CD4-positive, alpha-beta T cell treated with Interleukin-4 for 4 hours (primary cell): ENCODE measurements around the gene ZNF862.

Source experiments
- DNase-seq: peaks from one replicate; pipeline ENCODE4 v3.0.0-alpha.2; 2020

The ZNF862 gene

DNA sequence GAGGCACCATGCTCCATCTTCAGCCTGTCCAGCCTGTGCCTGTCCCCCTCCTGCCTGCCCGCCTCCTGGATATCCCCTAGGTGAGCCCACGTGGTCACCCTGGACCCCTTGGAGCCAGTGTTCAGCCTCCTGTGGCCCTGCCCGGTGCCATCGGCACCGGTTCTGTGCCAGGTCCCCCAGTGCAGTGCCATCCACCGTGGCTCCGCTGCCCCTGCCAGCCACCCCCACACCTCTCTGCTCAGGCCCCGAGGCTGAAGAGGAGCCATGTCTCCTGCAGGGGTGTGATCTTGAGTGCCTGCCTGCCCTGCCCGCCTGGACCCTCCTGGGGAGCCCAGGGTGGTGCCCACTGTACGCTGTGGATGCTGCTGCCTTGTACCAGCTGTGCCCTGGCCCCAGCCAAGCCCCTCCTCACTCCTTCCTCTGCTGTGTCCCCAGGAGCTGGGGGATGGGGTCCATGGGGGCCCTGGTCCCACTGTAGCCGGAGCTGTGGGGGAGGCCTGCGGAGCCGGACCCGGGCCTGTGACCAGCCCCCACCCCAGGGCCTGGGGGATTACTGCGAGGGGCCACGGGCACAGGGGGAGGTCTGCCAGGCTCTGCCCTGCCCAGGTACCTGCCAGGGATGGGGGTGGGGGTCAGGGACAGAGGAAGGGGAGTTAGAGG is 26.2 kb upstream of the ZNF862 start:
- DNase-seq = no peak

- no peak for DNase-seq
These were observed 24.7 kb upstream of the ZNF862 start for GRCh38 chr7:149813254-149814035.

DNA sequence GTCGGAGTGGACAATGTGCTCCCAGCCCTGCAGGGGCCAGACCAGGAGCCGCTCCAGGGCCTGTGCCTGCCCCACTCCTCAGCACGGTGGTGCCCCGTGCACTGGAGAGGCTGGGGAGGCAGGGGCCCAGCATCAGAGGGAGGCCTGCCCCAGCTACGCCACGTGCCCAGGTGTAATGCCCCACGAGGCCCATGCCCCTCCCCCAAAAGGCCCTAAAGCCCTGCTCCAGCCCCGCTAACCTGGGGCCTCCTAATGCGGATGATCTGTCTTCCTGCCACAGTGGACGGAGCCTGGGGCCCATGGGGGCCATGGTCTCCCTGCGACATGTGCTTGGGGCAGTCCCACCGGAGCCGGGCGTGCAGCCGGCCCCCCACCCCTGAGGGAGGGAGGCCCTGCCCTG is 23.7 kb upstream of the ZNF862 start:
- DNase-seq = no peak

DNA sequence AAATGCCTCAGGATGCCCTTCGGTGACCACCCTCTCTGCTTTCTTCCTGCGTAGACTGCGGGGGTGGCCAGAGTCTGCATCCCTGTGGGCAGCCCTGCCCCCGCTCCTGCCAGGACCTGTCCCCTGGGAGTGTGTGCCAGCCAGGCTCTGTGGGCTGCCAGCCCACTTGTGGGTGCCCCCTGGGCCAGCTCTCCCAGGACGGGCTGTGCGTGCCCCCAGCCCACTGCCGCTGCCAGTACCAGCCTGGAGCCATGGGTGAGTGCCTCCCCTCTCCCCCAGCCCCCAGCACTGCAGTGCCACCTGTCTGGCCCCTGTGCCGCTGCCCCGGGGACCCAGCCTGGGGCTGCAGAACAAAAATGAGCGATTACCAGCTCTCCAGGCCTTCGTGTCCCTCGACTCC is 23.1 kb upstream of the ZNF862 start:
- DNase-seq = no peak

DNA sequence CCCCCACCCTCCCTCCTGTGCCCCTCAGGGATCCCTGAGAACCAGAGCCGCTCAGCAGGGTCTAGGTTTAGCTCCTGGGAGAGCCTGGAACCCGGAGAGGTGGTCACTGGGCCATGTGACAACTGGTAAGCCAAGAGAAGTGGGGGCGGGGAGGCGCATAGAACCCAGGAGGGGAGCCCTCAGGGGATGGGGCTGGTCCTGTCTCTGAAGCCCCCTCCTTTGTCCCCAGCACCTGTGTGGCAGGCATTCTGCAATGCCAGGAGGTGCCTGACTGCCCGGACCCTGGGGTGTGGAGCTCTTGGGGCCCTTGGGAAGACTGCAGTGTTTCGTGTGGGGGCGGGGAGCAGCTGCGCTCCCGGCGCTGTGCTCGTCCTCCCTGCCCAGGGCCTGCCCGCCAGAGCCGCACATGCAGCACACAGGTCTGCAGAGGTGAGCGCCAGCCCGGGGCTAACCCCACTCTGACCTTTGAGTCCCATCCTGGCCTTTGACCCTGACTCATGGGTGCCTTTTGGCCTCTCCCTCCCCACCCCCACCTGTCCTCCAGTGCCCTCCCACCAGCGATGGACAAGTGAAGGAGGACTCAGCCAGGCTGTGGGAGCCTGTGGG is 22.4 kb upstream of the ZNF862 start:
- DNase-seq = no peak

GRCh38 chr7:149816267-149816751 is 21.9 kb upstream of the ZNF862 start:
- no peak for DNase-seq

DNA sequence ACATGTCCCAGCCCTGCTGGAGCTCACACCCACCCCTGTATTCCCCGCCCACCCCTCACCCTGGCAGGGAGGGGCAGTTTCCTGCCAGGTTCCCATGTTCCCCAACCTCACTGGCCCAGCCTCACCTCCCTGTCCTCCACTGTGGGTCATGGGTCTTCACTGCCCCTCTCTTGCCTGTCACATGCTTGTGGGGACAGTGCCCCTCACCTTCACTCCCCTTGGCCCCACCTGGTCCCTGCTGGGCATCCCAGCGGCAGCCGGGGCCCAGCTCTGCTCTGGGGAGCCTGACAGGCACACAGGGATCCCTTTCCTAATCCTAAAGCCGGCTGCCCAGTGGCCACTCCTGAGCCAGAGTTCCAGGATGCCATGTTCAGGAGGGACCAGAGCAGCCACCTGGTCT is 21.4 kb upstream of the ZNF862 start:
- no peak for DNase-seq

GRCh38 chr7:149817301-149817771 is 20.8 kb upstream of the ZNF862 start:
- DNase-seq = no peak

DNA sequence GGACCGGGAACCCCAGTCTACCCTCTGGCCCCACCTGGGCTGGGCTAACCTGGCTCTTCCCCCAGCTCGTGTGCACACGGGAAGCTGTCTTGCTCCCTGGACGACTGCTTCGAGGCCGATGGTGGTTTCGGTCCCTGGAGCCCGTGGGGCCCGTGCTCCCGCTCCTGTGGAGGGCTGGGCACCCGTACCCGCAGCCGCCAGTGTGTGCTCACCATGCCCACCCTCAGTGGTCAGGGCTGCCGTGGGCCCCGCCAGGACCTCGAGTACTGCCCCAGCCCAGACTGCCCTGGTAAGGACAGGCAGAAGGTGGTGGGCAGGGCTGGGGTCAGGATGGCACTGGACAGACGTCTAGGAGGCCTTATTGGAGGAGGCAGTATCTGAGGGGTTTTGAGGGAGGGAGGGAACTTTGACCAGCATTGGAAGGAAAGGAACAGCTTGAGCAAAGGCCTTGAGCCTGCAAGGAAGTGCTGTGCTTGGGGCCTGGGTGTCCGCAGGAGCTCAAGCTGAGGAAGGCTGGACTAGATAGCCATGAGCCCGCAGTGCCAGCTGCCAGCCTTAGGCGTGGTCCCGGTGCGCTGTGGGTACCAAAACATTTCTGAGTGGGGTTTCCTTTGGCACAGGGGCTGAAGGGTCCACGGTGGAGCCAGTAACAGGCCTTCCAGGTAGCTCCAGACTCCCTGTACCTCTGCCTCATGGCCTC is 20.2 kb upstream of the ZNF862 start:
- DNase-seq = no peak

- DNase-seq = no peak
These were observed 19.7 kb upstream of the ZNF862 start for GRCh38 chr7:149818536-149818840.

- no peak for DNase-seq
These were observed 18.8 kb upstream of the ZNF862 start for GRCh38 chr7:149819141-149819960.

DNA sequence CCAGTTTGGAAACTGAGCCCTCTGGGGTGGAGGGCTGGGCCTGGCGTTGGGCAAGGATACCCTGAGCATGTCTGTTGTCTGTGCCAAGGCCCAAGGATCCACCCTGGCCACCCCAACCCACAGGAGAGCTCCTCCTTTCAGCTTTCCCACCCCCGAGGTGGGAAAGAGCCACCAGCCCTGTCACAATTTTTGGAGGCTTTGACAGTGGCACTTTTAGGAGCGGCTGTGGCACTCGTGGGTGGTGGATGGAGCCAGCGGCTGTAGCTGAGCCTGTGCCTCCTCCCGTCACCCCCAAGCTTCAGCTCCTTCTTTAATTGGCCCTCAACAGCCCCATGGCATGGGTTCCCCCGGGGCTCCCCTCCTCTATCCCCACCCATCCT is 18.2 kb upstream of the ZNF862 start:
- DNase-seq = no peak

DNA sequence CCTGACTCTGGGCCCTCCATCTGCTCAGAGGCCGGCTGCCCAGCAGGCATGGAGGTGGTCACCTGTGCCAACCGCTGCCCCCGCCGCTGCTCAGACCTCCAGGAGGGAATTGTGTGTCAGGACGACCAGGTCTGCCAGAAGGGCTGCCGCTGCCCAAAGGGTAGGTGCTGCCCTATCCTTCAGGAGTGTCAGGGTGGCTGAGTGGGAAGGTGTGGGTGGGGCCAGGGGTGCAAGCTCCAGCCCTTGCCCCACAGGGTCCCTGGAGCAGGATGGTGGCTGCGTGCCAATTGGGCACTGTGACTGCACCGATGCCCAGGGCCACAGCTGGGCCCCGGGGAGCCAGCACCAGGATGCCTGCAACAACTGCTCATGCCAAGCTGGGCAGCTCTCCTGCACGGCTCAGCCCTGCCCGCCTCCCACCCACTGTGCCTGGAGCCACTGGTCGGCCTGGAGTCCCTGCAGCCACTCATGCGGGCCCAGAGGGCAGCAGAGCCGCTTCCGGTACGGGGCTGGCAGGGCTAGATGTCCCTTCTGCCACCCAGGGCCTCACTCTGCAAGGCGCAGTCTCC is 17.5 kb upstream of the ZNF862 start:
- no peak for DNase-seq

GRCh38 chr7:149821191-149822148 is 16.7 kb upstream of the ZNF862 start:
- no peak for DNase-seq

DNA sequence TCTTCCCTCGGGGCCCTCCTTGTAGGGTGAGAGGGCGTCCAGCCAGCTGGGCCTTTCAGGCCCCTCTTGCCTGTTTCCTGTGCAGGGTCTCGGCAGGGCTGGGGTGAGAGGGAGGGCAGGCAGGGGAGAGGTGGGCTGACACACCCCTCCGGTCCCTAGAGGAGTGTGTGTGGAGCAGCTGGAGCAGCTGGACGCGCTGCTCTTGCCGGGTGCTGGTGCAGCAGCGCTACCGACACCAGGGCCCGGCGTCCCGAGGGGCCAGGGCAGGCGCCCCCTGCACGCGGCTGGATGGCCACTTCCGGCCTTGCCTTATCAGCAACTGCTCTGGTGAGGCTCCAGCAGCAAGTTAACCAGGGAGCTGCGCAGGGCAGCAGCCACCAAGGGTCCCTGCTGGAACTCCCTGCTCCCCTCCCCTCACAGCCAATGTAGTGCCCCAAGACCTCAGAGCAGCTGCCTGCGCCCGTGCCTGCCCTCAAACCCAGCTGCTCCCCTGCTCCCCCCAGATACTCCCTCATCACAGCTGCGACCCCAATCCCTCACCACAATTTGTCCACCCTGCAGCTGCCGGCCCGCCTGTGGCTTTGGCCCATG is 15.7 kb upstream of the ZNF862 start:
- no peak for DNase-seq

DNA sequence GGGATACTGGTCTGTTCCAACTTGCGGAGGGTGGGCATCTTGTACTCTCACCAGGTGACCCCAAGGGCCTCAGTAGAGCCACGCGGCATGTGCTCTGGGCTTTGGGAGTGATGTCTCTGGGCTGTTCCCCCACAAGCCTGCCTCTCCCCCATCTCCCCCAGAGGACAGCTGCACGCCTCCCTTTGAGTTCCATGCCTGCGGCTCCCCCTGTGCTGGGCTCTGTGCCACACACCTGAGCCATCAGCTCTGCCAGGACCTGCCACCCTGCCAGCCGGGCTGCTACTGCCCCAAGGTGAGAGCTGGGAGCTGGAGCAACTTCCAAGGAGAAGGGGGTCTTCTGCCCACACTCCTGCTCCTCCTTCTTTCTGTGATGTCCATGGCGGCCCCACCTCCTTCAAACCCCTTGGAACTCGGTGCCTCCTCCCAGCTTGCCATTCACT is 15.0 kb upstream of the ZNF862 start:
- DNase-seq = no peak

- no peak for DNase-seq
These were observed 14.5 kb upstream of the ZNF862 start for GRCh38 chr7:149823631-149824199.

GRCh38 chr7:149824301-149824741 is 13.9 kb upstream of the ZNF862 start:
- DNase-seq = no peak

DNA sequence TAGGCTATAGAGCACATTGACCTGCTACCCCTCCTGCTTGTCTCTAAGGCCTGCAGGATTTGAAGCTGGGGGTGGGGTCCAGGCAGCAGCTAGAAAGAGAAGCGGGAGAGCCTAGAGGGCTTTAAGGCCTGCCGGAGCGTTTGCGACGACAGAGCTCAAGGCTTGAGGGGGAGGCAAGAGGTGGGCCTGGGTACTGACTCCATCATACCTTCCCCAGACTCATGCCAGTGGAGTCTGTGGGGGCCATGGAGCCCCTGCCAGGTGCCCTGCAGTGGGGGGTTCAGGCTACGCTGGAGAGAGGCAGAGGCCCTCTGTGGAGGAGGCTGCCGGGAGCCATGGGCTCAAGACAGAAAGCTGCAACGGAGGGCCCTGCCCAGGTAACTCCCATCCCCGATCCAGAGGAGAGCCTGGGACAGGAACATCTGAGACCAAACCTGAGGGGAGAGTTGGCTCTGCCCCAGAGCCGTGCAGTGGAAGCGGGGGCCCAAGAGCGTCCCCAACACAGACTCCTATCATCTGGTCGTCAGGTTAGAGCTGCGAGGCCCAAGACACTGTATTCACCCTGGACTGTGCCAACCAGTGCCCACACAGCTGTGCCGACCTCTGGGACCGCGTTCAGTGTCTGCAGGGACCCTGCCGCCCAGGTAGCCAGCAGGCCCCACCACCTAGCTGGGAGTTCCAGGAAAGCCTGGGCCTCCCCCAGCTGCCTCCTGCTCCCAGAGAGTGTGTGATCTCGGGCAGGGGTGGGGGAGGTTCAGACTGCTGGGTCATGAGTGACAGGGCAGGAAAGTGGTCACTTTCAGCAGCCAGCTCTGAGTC is 13.2 kb upstream of the ZNF862 start:
- no peak for DNase-seq
